Measurements from ENCODE around the gene MRPS25. TPM values are rescaled to one million over a fixed set of nuclear protein-coding genes. Genes with fewer than 3 reads are reported as not detected.

Gene MRPS25
- polyA plus RNA-seq, 2 of the 4 experiments (the other 2 are of a cell fraction) = 42.0 to 78.4 TPM

DNA sequence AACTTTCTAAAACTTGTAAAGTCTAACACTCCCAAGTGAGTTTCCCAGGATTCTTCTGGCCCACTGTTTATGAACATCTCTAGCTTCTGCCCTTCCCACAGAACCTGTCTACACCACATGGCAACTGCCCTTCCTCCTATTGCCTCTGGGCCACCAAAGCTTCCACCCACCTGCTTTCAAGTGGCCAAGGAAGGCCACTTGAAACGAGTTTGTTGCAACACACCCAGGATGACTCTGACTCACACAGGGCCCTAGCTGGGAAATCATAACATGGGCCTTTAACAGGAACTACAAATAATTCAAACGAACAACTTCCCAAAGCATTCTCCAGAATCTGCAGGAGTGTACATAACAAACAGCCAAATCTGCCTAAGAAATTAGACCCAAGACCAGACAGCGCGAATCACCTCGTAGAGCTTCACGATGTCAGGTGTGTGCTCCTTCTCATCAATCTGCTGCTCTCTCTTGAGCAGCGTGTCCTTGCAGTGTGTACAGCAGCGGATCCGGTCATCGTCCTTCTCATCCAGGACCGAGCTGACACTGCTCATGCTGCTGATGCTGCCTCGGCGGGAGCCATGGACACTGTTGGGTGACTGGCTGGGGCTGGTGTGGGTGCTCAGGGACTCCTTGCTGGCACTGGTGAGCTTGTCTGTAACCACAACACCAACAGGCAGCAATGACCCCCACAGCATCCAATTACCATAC is 17.0 kb upstream of the MRPS25 start:
- no peak overlapping the region for H3K4me2 ChIP-seq
- 84% methylated on average over 13 of the region's 13 CpGs for WGBS (ENCODE audit: missing lambda C conversion rate)
- no peaks in the 10 kb centered on the region for H3K9me3 ChIP-seq
- ATAC-seq (peak in 1 of 2 experiments; percentile 58; a peak in 2 of 6 replicates), FAIRE-seq (no peak), DNase-seq (ENCODE audit: low read depth in 1 of 2, low spot score in 1 of 2) (no peak)
- no peak for TF ChIP-seq BHLHE40 (IDR thresholded peaks at IDR 0.05; ENCODE audit: low read depth, low read length)
- TF ChIP-seq NPAS2 (CRISPR knock-in tag; IDR thresholded peaks at IDR 0.05; ENCODE audit: borderline replicate concordance) = no peak
- TF ChIP-seq USF2 (IDR thresholded peaks at IDR 0.05) = no peak
- no peak for TF ChIP-seq HDAC2 (IDR thresholded peaks at IDR 0.05)
- TF ChIP-seq ATOH8 (CRISPR knock-in tag; IDR thresholded peaks at IDR 0.05; ENCODE audit: low read depth) = no peak
- no peak for TF ChIP-seq ZC3H11A (IDR thresholded peaks at IDR 0.05)
- TF ChIP-seq MAZ (IDR thresholded peaks at IDR 0.05; ENCODE audit: borderline replicate concordance, low read depth, low read length) = no peak
- no peak for TF ChIP-seq RARB (CRISPR knock-in tag; IDR thresholded peaks at IDR 0.05)
- TF ChIP-seq, protein P1, sequence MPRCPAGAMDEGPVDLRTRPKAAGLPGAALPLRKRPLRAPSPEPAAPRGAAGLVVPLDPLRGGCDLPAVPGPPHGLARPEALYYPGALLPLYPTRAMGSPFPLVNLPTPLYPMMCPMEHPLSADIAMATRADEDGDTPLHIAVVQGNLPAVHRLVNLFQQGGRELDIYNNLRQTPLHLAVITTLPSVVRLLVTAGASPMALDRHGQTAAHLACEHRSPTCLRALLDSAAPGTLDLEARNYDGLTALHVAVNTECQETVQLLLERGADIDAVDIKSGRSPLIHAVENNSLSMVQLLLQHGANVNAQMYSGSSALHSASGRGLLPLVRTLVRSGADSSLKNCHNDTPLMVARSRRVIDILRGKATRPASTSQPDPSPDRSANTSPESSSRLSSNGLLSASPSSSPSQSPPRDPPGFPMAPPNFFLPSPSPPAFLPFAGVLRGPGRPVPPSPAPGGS (IDR thresholded peaks at IDR 0.05) = no peak
- TF ChIP-seq E2F6 (IDR thresholded peaks at IDR 0.05; ENCODE audit: borderline replicate concordance, low read depth) = no peak
- no peak for TF ChIP-seq RFX5 (IDR thresholded peaks at IDR 0.05)
- no peak for TF ChIP-seq CHD2 (IDR thresholded peaks at IDR 0.05; ENCODE audit: low read length, partially characterized antibody)
- no peak for TF ChIP-seq SREBF2 (IDR thresholded peaks at IDR 0.05)
- CTCF ChIA-PET = interaction anchor here (0.7 to 1.7 kb wide), 5 partner anchors 9 to 323 kb away, joined by 3 to 4 read pairs (median 4); no protein-coding TSS in a partner anchor
- H3K4me3 ChIP-seq = no peak overlapping the region
- H3K4me1 ChIP-seq = no peaks in the 10 kb centered on the region
- POLR2A ChIA-PET = interaction anchor here (1.5 kb wide), 1 partner anchor 17 kb away, joined by 5 read pairs; the partner anchor contains the start of gene RBSN
- no peak overlapping the region for H3K27ac ChIP-seq

GRCh38 chr3:15079091-15079490 is 14.0 kb upstream of the MRPS25 start:
- CTCF ChIA-PET = no interaction called here

More at GRCh38 chr3:15079091-15079490, 14.0 kb upstream of the MRPS25 start:
- POLR2A ChIA-PET = no interaction called here
- H3K27ac ChIP-seq = no peak overlapping the region
- 72% methylated on average over 3 of the region's 3 CpGs for WGBS (ENCODE audit: missing lambda C conversion rate)
- ATAC-seq (no peak), FAIRE-seq (no peak), DNase-seq (ENCODE audit: low read depth in 1 of 2, low spot score in 1 of 2) (no peak)
- H3K4me3 ChIP-seq = no peak overlapping the region
- H3K4me1 ChIP-seq = no peaks in the 10 kb centered on the region
- no peaks in the 10 kb centered on the region for H3K9me3 ChIP-seq
- TF ChIP-seq, protein P2, sequence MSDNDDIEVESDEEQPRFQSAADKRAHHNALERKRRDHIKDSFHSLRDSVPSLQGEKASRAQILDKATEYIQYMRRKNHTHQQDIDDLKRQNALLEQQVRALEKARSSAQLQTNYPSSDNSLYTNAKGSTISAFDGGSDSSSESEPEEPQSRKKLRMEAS (IDR thresholded peaks at IDR 0.05) = no peak
- TF ChIP-seq CHD4 (IDR thresholded peaks at IDR 0.05; ENCODE audit: borderline replicate concordance) (no peak), RNF2 (IDR thresholded peaks at IDR 0.05; ENCODE audit: borderline replicate concordance, low read depth) (no peak), RCOR1 (IDR thresholded peaks at IDR 0.05; ENCODE audit: low read depth, low read length) (no peak), CBX8 (IDR thresholded peaks at IDR 0.05) (no peak), RARB (CRISPR knock-in tag; IDR thresholded peaks at IDR 0.05) (no peak), JUNB (IDR thresholded peaks at IDR 0.05) (no peak), KDM5A (IDR thresholded peaks at IDR 0.05) (no peak), EHMT2 (IDR thresholded peaks at IDR 0.05; ENCODE audit: low read depth) (no peak), TFCP2L1 (CRISPR knock-in tag; IDR thresholded peaks at IDR 0.05) (no peak), ESRRA (IDR thresholded peaks at IDR 0.05; ENCODE audit: borderline replicate concordance, low read length) (no peak), POLR2A (IDR thresholded peaks at IDR 0.05; ENCODE audit: low read length) (no peak), MAFK (IDR thresholded peaks at IDR 0.05; ENCODE audit: partially characterized antibody) (no peak), GATA3 (IDR thresholded peaks at IDR 0.05; ENCODE audit: borderline replicate concordance) (no peak), HEYL (CRISPR knock-in tag; IDR thresholded peaks at IDR 0.05) (no peak), BHLHE40 (IDR thresholded peaks at IDR 0.05; ENCODE audit: low read depth, low read length) (no peak), HDAC2 (IDR thresholded peaks at IDR 0.05) (no peak), PHF8 (IDR thresholded peaks at IDR 0.05; ENCODE audit: borderline replicate concordance, low read depth) (no peak), KDM1A (IDR thresholded peaks at IDR 0.05; ENCODE audit: low read depth) (no peak)
- H3K4me2 ChIP-seq = no peak overlapping the region
